Heart right ventricle (tissue), 16 donors: ENCODE results near the gene BAAT. TPM values are rescaled to one million over a fixed set of nuclear protein-coding genes. Genes with fewer than 3 reads are reported as not detected.

ENCODE experiments used
- ATAC-seq, 8 donors: fragments of 200-7000 bp; cut with Tn5 transposase; one replicate each; pipeline ENCODE4 v1.9.1; 2020; ENCODE audit warnings: mild to moderate bottlenecking in 8 of 8, moderate library complexity in 8 of 8, moderate number of reproducible peaks in 1 of 8
- DNase-seq, 2 donors: peaks; one replicate each; pipeline ENCODE4 v3.0.0-alpha.2; 2020
- H3K27ac ChIP-seq, 10 donors: fragments of 200-600 bp; sonication (generic) in 2 of 10; one replicate each; pipeline versions ENCODE4 v1.5.0 to v1.8.0; 2020 to 2022; ENCODE audit warnings: mild to moderate bottlenecking in 3 of 10
- H3K27me3 ChIP-seq, 7 donors: fragments of 200-600 bp; one replicate each; pipeline ENCODE4 v1.8.0; 2021 to 2022; ENCODE audit warnings: mild to moderate bottlenecking in 2 of 7
- H3K36me3 ChIP-seq, 9 donors: fragments of 200-600 bp; sonication (generic) in 1 of 9; one replicate each; pipeline versions ENCODE4 v1.5.0 to v1.8.0; 2020 to 2022; ENCODE audit warnings: mild to moderate bottlenecking in 2 of 9
- H3K4me1 ChIP-seq, 9 donors: fragments of 200-600 bp; sonication (generic) in 1 of 9; one replicate each; pipeline versions ENCODE4 v1.5.0 to v1.8.0; 2020 to 2022; ENCODE audit warnings: mild to moderate bottlenecking in 4 of 9
- H3K4me3 ChIP-seq, 10 donors: fragments of 200-600 bp; sonication (generic) in 2 of 10; one replicate each; pipeline versions ENCODE4 v1.5.0 to v1.8.0; 2020 to 2022; ENCODE audit warnings: mild to moderate bottlenecking in 7 of 10, moderate library complexity in 2 of 10
- H3K9me3 ChIP-seq, 11 donors: fragments of 200-600 bp in 10 of 11; sonication (generic) in 2 of 11; one replicate each; pipeline versions ENCODE4 v1.5.0 to v1.8.0; 2013 to 2022; ENCODE audit warnings: mild to moderate bottlenecking in 2 of 11, control low read depth in 1 of 11, moderate library complexity in 1 of 11
- WGBS, 2 donors: extraction: QIAGEN DNeasy Blood & Tissue Kit; methylation state at CpG; one replicate each; pipeline ENCODE4 v1.1.7; 2013; ENCODE audit warnings: inconsistent platforms in 1 of 2; 5-methylcytosine and 5-hydroxymethylcytosine counted together
- intact Hi-C, 10 donors: fragments of 100-400 bp; cut with DNase I; formaldehyde crosslinking; loops; one replicate each; pipeline versions ENCODE4 v1.11.1 to v1.14.2; 2022
- polyA plus RNA-seq, 2 donors: library from polyadenylated mRNA; stranded (reverse); fragments of 200-250 nt; gene quantifications; one replicate each; pipeline ENCODE4 v1.2.3, GENCODE V29; 2013
- total RNA-seq, 10 donors: library from RNA; stranded (reverse); fragmentation: NEBNext Ultra II Directional in 3 of 10; extraction: Animal tissue kit (Norgen Biotek cat#: 25700) in 3 of 10; gene quantifications; one replicate each; pipeline versions ENCODE4 v1.2.1 to v1.2.4, GENCODE V29; 2021 to 2023
- TF ChIP-seq, protein P1 (sequence below), 9 donors: fragments of 200-600 bp; sonication (generic) in 2 of 9; IDR thresholded peaks; one replicate each; pipeline versions ENCODE4 v1.5.0 to v1.8.0; 2021 to 2022; ENCODE audit warnings: antibody characterized with exemption in 9 of 9, mild to moderate bottlenecking in 5 of 9, moderate library complexity in 1 of 9
- donor health status: Arrhythmogenic right ventricular cardiomyopathy.
- donor health status: ischemic (EF 13 %, LVEDD 7.1; RV severe dilation, severe dysfunction).
- donor health status: healthy with polysubstance abuse.
- donor health status: DM: no; HTN: yes; CAD: no.
- donor health status: DM: no; HTN: no; CAD: no.
- donor health status: ischemic (EF 25% LVEDD 6.9; RV normal size, moderate dysfunction).
- donor health status: ischemic (EF 25% LVEDD 5.7; RV mildly dilated, moderate dysfunction).
- donor health status: healthy.
- donor health status: DM: yes; HTN: yes; CAD: no.
- donor health status: Ischemic cardiomyopathy.
- donor health status: ischemic (EF 35%, LVEDD 5.7; RV mildly dilated, moderate dysfunction).
- donor health status: nonischemic (EF 11% LVEDD 7.7; RV severe dilation, severe dysfunction).
- donor health status: DM: yes; HTN: yes; CAD: no.
- donor health status: PGD.
- donor health status: ischemic (EF 29% LVEDD 5.4; RV normal size, mild dysfunction).
- donor health status: nonischemic (EF 23%, LVEDD 6.1; RV moderate dilation, normal function).

BAAT gene
- total and polyA plus RNA-seq, 12 donors = 0.03 to 0.15 (median 0.07) TPM; not detected in 5

- TF ChIP-seq, protein P1, sequence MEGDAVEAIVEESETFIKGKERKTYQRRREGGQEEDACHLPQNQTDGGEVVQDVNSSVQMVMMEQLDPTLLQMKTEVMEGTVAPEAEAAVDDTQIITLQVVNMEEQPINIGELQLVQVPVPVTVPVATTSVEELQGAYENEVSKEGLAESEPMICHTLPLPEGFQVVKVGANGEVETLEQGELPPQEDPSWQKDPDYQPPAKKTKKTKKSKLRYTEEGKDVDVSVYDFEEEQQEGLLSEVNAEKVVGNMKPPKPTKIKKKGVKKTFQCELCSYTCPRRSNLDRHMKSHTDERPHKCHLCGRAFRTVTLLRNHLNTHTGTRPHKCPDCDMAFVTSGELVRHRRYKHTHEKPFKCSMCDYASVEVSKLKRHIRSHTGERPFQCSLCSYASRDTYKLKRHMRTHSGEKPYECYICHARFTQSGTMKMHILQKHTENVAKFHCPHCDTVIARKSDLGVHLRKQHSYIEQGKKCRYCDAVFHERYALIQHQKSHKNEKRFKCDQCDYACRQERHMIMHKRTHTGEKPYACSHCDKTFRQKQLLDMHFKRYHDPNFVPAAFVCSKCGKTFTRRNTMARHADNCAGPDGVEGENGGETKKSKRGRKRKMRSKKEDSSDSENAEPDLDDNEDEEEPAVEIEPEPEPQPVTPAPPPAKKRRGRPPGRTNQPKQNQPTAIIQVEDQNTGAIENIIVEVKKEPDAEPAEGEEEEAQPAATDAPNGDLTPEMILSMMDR (IDR thresholded peaks at IDR 0.05) = no peak
- Histone ChIP-seq H3K9me3 (peaks cover 0 to 27% (median 10%) of the 10 kb centered on the region in 11 donors), H3K27me3 (no peaks in the 10 kb centered on the region), H3K27ac (no peak overlapping the region), H3K36me3 (no peaks in the 10 kb centered on the region), H3K4me3 (no peak overlapping the region), H3K4me1 (no peaks in the 10 kb centered on the region)
- DNase-seq (no peak), ATAC-seq (no peak)
- 94 to 96% methylated on average over 3 of the region's 3 CpGs for WGBS, 2 donors
- intact Hi-C loops = no loop called here
Measured at GRCh38 chr9:101381118-101381517, 3.7 kb downstream of the BAAT start.

GRCh38 chr9:101380295-101380694 is 4.5 kb downstream of the BAAT start:
- DNase-seq (no peak), ATAC-seq (no peak)
- H3K9me3 ChIP-seq = peaks cover 0 to 23% (median 6%) of the 10 kb centered on the region in 11 donors
- H3K27me3 ChIP-seq = no peaks in the 10 kb centered on the region
- H3K4me1 ChIP-seq = no peaks in the 10 kb centered on the region
- intact Hi-C loops = no loop called here
- H3K27ac ChIP-seq = no peak overlapping the region
- TF ChIP-seq, protein P1 (IDR thresholded peaks at IDR 0.05) = no peak
- no peaks in the 10 kb centered on the region for H3K36me3 ChIP-seq
- no peak overlapping the region for H3K4me3 ChIP-seq

- ATAC-seq (no peak), DNase-seq (no peak)
- WGBS, 2 donors = 59 to 75% methylated on average over 6 of the region's 6 CpGs
Measured at GRCh38 chr9:101376111-101376848, 8.5 kb downstream of the BAAT start.

DNA sequence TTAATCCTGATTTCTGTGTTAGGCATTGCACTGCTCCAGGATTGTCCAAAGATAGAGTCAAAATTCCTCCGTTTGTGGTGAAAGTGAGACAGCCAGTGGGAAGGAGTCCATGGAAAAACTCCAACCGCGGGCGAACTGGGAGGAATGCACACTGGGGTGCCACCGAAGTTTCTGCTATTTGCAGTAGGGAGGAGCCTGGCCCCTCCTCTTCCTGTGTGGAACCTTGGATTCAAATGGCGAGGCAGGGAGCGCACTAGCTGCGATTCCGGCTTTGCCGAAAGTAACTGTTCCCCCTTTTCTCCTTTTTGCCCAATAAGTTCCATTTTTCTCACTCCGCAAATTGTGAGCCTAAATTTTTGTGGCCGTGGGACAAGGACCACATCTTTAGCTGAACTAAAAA is 9.3 kb downstream of the BAAT start:
- H3K4me1 ChIP-seq = no peaks in the 10 kb centered on the region
- 87 to 89% methylated on average over 12 of the region's 12 CpGs for WGBS, 2 donors
- TF ChIP-seq, protein P1 (IDR thresholded peaks at IDR 0.05) = no peak
- DNase-seq (no peak), ATAC-seq (no peak)
- no peak overlapping the region for H3K4me3 ChIP-seq
- intact Hi-C loops = no loop called here
- peaks cover 0 to 12% (median 0%) of the 10 kb centered on the region in 11 donors for H3K9me3 ChIP-seq
- no peaks in the 10 kb centered on the region for H3K36me3 ChIP-seq
- no peak overlapping the region for H3K27ac ChIP-seq
- H3K27me3 ChIP-seq = no peaks in the 10 kb centered on the region

More at GRCh38 chr9:101376111-101376848, 8.5 kb downstream of the BAAT start:
- TF ChIP-seq, protein P1 (IDR thresholded peaks at IDR 0.05) = no peak
- no peak overlapping the region for H3K27ac ChIP-seq
- intact Hi-C loops = no loop called here
- H3K9me3 ChIP-seq = peaks cover 0 to 12% (median 0%) of the 10 kb centered on the region in 11 donors
- H3K36me3 ChIP-seq = no peaks in the 10 kb centered on the region
- H3K4me1 ChIP-seq = no peaks in the 10 kb centered on the region
- no peaks in the 10 kb centered on the region for H3K27me3 ChIP-seq
- H3K4me3 ChIP-seq = no peak overlapping the region
